Activated T-cell treated with anti-CD3 and anti-CD28 coated beads, Interleukin-2, amount 50 U/mL, for 4 hours (primary cell): ENCODE data around the gene IZUMO1. TPM values are rescaled to one million over a fixed set of nuclear protein-coding genes. Genes with fewer than 3 reads are reported as not detected.
"Not testable (repeated sequence)": the region's sequence is repeated elsewhere in the genome, so short reads cannot be mapped to it uniquely, and the experiment has no call there.

Experiments
- ATAC-seq, 2 donors: fragments of 200-7000 bp; cut with Tn5 transposase; one replicate each; pipeline ENCODE4 v1.10.0; 2021
- DNase-seq: peaks from one replicate; pipeline ENCODE4 v3.0.0-alpha.2; 2020
- H3K27me3 Mint-ChIP-seq: one replicate; pipeline ENCODE4 v1.8.0; 2021; ENCODE audit warnings: low read depth, mixed read lengths
- H3K36me3 Mint-ChIP-seq: one replicate; pipeline ENCODE4 v1.8.0; 2022; ENCODE audit warnings: mixed read lengths; ENCODE audit not compliant: insufficient read depth
- H3K4me1 Mint-ChIP-seq: one replicate; pipeline ENCODE4 v1.8.0; 2021; ENCODE audit warnings: low read depth, mixed read lengths
- H3K4me3 Mint-ChIP-seq: one replicate; pipeline ENCODE4 v1.8.0; 2021; ENCODE audit warnings: mild to moderate bottlenecking, moderate library complexity, mixed read lengths
- H3K9me3 Mint-ChIP-seq: one replicate; pipeline ENCODE4 v1.8.0; 2021; ENCODE audit warnings: mixed read lengths
- total RNA-seq, 3 donors: library from RNA; stranded (reverse); gene quantifications; one replicate each; pipeline ENCODE4 v1.2.1, GENCODE V29; 2021

Gene IZUMO1
- total RNA-seq, 3 donors from 2014 or later, result not detected

DNA sequence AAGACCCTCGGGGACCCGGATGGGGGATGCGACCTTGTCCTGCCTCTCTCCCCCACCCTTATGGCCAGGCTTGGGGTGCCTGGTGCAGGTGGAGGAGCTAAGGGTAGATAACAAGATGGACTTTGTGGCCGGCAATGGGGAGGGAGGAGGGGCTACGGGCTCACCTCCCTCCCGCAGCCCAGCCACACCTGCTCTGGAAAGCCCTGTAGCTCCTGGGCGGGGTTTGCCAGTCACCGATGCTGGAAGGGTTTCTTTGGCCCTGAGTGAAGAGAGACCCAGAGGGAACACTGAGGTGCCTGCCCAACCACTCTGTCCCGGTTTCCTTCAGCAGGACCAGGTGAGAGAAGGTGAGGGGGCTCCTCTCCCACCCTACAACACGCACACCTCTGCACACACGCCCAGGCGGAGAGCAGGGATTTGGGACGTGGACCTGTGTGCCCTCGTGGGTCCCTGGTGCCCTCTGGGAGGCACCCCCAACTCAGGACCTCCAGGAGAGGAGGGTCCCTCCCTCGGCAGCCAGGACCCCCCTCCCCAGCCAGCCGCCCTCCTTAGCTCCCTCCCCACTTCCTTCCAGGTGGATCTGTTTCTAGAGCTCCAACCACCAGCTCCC, 50.9 kb downstream of the IZUMO1 start, which contains the start of gene FUT2:
FUT2 (plus strand) TSS at position 229 of the 610 bp plus-strand sequence. CDS start 6,986 bp downstream, outside the sequence.
- H3K27me3 Mint-ChIP-seq, result peaks cover 17% of the 10 kb centered on the region
- DNase-seq (no peak), ATAC-seq (peak in 1 of 2 donors; percentile 21)
- H3K9me3 Mint-ChIP-seq, result no peaks in the 10 kb centered on the region
- H3K4me1 Mint-ChIP-seq, result peaks cover 8% of the 10 kb centered on the region
- peak within 1 kb of the TSS; percentile 46 for H3K4me3 Mint-ChIP-seq
- peaks cover 4% of the 10 kb centered on the region for H3K36me3 Mint-ChIP-seq

DNA sequence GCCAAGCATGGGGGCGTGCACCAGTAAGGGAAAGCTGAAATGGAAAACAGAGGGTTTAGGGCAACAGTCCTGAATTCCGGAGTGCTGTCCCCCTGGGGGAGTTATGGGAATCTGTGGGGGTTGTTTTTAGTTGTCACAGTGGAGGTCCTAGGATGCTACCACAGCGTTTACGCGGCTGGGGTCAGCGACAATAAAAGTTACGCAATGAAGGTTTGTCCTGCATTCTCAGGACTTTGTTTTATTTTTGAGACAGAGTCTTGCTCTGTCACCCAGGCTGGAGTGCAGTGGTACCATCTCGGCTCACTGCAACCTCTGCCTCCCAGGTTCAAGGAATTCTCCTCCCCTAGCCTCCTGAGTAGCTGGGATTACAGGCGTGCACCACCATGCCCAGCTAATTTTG, 53.1 kb downstream of the IZUMO1 start:
- not testable (repeated sequence) for ATAC-seq
- H3K27me3 Mint-ChIP-seq, result peaks cover 16% of the 10 kb centered on the region

More for the DNA sequence above, 53.1 kb downstream of the IZUMO1 start:
- H3K36me3 Mint-ChIP-seq, H3K4me1 Mint-ChIP-seq, DNase-seq, H3K9me3 Mint-ChIP-seq, H3K4me3 Mint-ChIP-seq: not testable (repeated sequence)

Other genes starting within 250 kb of the IZUMO1 start
- 1 to 10 TPM; 1.8 to 2.6 (median 2.0) TPM for gene LMTK3, start 235.1 kb downstream of the IZUMO1 start, total RNA-seq
- gene SULT2B1, start 194.7 kb downstream of the IZUMO1 start, total RNA-seq, result not detected
- gene SPACA4, start 140.2 kb downstream of the IZUMO1 start, total RNA-seq, result not detected
- gene FAM83E, start 131.8 kb downstream of the IZUMO1 start, total RNA-seq, result 10 to 100 TPM; 11.3 to 15.7 (median 13.1) TPM
- gene RPL18, start 127.7 kb downstream of the IZUMO1 start, total RNA-seq, result 1,000 to 10,000 TPM; 2,406 to 2,595 (median 2,478) TPM
- gene SPHK2, start 127.4 kb downstream of the IZUMO1 start, total RNA-seq, result 10 to 100 TPM; 39.8 to 43.1 (median 40.6) TPM
- gene DBP, start 109.5 kb downstream of the IZUMO1 start, total RNA-seq, result 10 to 100 TPM in 2 of 3 donors, 1 to 10 TPM in 1; 6.7 to 12.3 (median 11.2) TPM
- 10 to 100 TPM in 1 of 3 donors, 1 to 10 TPM in 2; 8.8 to 11.6 (median 9.1) TPM for gene CA11, start 100.7 kb downstream of the IZUMO1 start, total RNA-seq
- gene NTN5, start 73.9 kb downstream of the IZUMO1 start, total RNA-seq, result under 1 TPM; 0.11 to 0.26 (median 0.18) TPM
- under 1 TPM in 1 of 3 donors, not detected in 2; 0.14 TPM for gene FUT2, start 50.9 kb downstream of the IZUMO1 start, total RNA-seq
- under 1 TPM; 0.33 to 0.69 (median 0.51) TPM for gene MAMSTR, start 27.2 kb downstream of the IZUMO1 start, total RNA-seq
- gene RASIP1, start 6.3 kb downstream of the IZUMO1 start, total RNA-seq, result under 1 TPM; 0.16 to 0.65 (median 0.18) TPM
- gene FUT1, start 5.7 kb upstream of the IZUMO1 start, total RNA-seq, result under 1 TPM; 0.13 to 0.22 (median 0.18) TPM
- not detected for gene FGF21, start 8.6 kb upstream of the IZUMO1 start, total RNA-seq
- 10 to 100 TPM; 73.0 to 81.7 (median 78.2) TPM for gene BCAT2, start 64.1 kb upstream of the IZUMO1 start, total RNA-seq
- gene HSD17B14, start 89.6 kb upstream of the IZUMO1 start, total RNA-seq, result under 1 TPM; 0.37 to 0.65 (median 0.61) TPM
- 1 to 10 TPM; 4.1 to 4.6 (median 4.6) TPM for gene PLEKHA4, start 121.7 kb upstream of the IZUMO1 start, total RNA-seq
- gene PPP1R15A, start 125.5 kb upstream of the IZUMO1 start, total RNA-seq, result 100 to 1,000 TPM in 2 of 3 donors, 10 to 100 TPM in 1; 76.0 to 134 (median 110) TPM
- gene TULP2, start 151.8 kb upstream of the IZUMO1 start, total RNA-seq, result under 1 TPM in 1 of 3 donors, not detected in 2; 0.69 TPM
- 10 to 100 TPM; 88.5 to 90.0 (median 89.3) TPM for gene NUCB1, start 153.4 kb upstream of the IZUMO1 start, total RNA-seq
- not detected for gene DHDH, start 186.8 kb upstream of the IZUMO1 start, total RNA-seq
- 100 to 1,000 TPM; 200 to 250 (median 203) TPM for gene BAX, start 208.0 kb upstream of the IZUMO1 start, total RNA-seq
- gene FTL, start 218.4 kb upstream of the IZUMO1 start, total RNA-seq, result 1,000 to 10,000 TPM in 2 of 3 donors, 100 to 1,000 TPM in 1; 996 to 1,080 (median 1,001) TPM
- 10 to 100 TPM; 34.5 to 41.1 (median 35.5) TPM for gene GYS1, start 246.4 kb upstream of the IZUMO1 start, total RNA-seq
- 100 to 1,000 TPM; 208 to 257 (median 230) TPM for gene RUVBL2, start 247.0 kb upstream of the IZUMO1 start, total RNA-seq